Omental fat pad (tissue), 4 donors: ENCODE data around the gene TGFBR3. TPM values are rescaled to one million over a fixed set of nuclear protein-coding genes. Genes with fewer than 3 reads are reported as not detected.

ENCODE experiments used
- ATAC-seq: fragments of 150-250 bp; one replicate; pipeline ENCODE4 v1.9.1; 2016; ENCODE audit warnings: mild to moderate bottlenecking, moderate library complexity; ENCODE audit not compliant: low FRiP score
- DNase-seq: peaks from one replicate; pipeline ENCODE4 v3.0.0-alpha.2; 2019; ENCODE audit warnings: low spot score
- total RNA-seq, 4 donors: library from RNA; depleted of rRNA; stranded (reverse); fragments of >200 nt; gene quantifications; one replicate each; pipeline ENCODE4 v1.1.0, GENCODE V29; 2016
- TF ChIP-seq, protein P1 (sequence below), 3 donors: fragments of 450-650 bp; IDR thresholded peaks; one replicate each; pipeline ENCODE4 v1.5.1; 2016 to 2017; ENCODE audit warnings: antibody characterized with exemption in 3 of 3, mild to moderate bottlenecking in 3 of 3, moderate library complexity in 2 of 3

The TGFBR3 gene
- total RNA-seq, 4 donors from 2014 or later: 104 to 267 (median 196) TPM

DNA sequence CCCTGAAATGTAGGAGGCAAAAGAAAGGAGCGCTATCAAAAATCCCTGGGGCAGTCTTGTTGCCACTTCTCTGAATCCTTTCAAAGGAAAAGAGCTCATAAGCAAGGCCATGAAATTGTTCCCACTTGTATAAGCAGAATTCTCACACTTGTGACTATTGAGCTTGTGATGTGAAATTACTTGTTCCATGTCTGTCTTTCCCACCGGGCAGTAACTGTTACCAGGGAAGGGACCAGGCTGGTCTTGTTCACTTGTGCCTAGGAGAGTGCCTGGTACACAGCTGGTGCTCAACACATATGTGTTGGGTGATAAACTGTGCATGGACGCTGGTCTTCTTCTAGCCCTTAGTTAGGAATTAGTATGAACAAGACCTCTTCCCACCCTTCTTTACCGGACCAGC, 234.7 kb downstream of the TGFBR3 start:
- DNase-seq: no peak
- TF ChIP-seq, protein P1, sequence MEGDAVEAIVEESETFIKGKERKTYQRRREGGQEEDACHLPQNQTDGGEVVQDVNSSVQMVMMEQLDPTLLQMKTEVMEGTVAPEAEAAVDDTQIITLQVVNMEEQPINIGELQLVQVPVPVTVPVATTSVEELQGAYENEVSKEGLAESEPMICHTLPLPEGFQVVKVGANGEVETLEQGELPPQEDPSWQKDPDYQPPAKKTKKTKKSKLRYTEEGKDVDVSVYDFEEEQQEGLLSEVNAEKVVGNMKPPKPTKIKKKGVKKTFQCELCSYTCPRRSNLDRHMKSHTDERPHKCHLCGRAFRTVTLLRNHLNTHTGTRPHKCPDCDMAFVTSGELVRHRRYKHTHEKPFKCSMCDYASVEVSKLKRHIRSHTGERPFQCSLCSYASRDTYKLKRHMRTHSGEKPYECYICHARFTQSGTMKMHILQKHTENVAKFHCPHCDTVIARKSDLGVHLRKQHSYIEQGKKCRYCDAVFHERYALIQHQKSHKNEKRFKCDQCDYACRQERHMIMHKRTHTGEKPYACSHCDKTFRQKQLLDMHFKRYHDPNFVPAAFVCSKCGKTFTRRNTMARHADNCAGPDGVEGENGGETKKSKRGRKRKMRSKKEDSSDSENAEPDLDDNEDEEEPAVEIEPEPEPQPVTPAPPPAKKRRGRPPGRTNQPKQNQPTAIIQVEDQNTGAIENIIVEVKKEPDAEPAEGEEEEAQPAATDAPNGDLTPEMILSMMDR (IDR thresholded peaks at IDR 0.05): no peak
- ATAC-seq: peak; percentile 2

DNA sequence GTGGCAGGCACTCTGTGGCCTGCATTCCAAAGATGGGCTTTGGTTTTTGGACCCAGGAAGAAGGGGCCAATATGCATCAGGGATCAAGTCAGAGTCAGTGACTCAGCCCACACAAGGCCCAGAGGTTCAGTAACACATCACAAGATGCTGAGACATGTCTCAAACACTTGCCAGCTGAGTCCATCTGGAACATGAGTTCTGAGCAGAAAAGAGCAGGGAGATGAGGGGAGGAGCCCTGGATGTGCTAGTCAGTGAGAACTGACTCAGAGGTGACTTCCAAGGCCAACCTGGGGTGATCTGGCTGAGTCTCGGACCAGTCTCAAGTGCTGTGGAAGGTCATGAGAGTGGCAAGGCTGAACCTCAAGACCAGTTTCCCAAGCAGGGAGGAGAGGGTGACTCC, 235.2 kb downstream of the TGFBR3 start:
- TF ChIP-seq, protein P1 (IDR thresholded peaks at IDR 0.05): no peak
- ATAC-seq (peak; percentile 95), DNase-seq (peak; percentile 64)

DNA sequence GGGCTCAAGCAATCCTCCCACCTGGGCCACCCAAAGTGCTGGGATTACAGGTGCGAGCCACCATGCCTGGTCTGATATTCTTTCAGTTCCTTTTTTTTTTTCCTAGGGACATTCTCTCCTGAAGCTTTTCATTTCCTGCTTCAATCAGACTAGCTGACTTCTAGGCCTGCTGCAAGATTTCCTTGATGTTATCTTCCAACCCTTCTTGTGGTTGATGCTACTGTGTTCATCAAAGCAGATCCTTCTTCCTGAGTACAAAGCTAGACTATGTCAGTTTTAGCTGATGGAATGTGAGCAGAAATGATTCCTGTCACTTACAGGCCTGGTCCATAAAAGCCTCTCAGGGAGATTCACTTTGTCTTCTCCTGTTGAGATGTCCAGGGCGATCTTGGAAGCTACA, 238.9 kb downstream of the TGFBR3 start:
- DNase-seq (no peak), ATAC-seq (no peak)
- TF ChIP-seq, protein P1 (IDR thresholded peaks at IDR 0.05): no peak

DNA sequence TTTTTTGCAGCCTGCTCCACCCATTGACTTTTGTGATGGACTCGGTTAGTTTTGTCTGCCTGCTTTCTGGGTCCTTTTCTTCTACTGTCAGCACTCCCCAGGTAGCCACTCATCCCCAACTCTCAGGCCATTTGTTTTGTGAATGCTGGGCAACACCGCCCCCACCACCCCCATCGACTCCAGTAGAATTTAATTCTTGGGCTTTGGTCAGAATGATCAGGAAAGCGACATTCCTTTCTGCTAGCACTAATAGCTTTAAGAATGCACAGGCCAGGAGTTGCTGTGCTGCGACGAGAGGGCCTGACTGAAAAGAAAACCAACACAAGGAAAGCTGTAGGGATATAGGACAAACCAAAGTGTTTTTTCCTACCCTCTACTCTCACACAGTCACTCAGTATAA, 240.9 kb downstream of the TGFBR3 start:
- ATAC-seq: no peak
- TF ChIP-seq, protein P1 (IDR thresholded peaks at IDR 0.05): no peak
- DNase-seq: no peak

DNA sequence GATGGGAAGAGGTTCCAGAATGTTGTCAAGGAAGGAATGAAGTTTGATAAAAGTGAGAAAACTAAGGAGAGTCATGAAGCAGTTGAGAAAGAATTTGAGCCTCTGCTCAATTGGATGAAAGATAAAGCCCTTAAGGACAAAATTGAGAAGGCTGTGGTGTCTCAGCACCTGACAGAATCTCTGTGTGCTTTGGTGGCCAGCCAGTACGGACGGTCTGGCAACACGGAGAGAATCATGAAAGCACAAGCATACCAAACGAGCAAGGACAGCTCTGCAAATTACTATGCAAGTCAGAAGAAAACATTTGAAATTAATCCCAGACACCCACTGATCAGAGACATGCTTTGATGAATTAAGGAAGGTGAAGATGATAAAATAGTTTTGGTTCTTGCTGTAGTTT, 242.5 kb downstream of the TGFBR3 start:
- ATAC-seq (no peak), DNase-seq (no peak)
- TF ChIP-seq, protein P1 (IDR thresholded peaks at IDR 0.05): no peak

DNA sequence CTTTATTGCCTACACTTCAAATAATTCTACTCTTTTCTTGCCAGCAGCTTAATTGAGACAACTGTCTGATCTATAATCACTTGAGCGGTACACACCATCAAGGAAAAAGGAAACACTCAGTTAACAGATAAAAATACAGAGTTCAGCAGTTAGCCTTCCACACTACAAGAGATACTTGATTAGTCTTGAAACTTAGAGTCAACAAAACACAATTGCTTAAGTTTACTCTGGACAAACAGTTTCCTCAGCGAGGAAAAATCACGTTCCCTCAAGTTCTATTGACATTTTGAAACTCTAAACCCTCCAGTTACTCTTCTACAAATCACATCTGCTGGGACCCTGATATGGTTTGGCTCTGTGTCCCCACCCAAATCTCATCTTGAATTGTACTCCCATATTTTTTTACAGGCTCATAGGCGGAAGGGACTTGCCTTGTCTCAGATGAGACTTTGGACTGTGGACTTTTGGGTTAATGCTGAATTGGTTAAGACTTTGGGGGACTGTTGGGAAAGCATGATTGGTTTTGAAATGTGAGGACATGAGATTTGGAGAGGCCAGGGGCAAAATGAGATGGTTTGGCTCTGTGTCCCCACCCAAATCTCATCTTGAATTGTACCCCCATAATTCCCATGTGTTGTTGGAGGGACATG, 244.9 kb downstream of the TGFBR3 start:
- TF ChIP-seq, protein P1 (IDR thresholded peaks at IDR 0.05): no peak
- no peak for ATAC-seq
- no peak for DNase-seq

DNA sequence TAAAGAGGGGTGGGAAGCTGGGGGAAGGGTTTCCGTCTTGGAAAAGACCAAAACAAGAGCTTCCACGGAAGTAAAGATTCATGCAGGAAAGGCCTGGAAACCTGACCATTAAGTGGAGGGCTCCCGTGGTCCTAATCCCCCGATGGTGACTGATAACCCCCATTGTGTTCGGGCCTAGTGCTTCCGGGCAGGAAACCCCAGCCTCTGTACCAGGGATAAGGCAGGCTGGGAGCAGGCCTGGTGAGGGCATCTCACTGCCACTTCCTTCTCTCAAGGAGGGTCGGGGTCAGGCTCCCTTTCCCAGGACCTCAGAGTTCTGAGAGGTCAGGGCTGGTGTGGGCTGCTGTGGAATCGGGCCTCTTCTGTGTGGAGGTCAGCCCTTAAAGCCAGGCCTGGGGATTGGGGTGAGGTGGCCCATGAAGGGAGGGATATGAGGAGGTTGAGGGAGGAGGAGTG, 248.4 kb downstream of the TGFBR3 start:
- no peak for DNase-seq
- ATAC-seq: no peak
- TF ChIP-seq, protein P1 (IDR thresholded peaks at IDR 0.05): no peak
